ENCODE results near the gene RGS17.

RGS17 gene

DNA sequence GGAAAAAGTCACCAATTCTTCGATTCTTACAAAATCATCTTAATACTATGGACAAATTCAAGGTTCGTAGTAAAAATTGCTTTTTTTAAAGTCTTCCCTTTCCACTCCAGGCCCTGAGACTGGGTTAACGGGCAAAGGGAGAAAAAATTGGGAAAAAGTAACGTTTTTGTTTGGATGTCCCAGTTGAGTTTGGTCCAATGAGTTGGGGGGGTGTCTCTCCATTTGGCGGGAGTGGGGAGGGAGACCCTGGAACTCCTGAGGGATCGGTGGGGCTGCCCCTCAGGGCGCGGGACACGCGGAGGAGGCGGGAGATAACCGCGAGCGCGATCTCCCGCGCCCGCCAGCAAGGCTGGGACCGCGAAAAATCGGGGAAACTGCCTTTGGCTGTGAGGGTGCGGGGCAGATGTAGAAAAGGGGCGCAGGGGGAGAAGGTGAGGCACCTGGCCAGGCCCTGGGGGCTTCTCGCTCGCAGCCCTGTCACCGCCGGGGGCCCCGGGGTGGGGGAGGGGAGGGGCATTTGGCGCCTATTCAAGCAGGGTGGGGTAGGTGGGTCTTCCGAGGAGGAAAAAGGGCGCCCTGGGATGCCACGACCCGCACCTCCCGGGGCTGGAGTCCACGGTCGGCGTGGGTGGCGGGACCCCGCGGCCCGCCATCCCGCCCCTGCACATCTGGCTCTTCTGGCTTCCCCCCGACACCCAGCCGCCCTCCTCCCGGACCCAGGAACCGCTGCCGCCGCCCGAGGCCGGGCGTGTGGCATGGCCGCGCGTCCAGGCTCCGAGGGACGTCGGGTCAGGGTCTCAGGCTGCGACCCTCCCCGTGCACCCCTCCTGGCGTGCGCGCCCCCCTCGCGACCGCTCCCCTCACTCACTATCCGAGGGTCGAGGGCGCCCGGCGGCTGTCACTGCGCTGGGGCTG, 148.8 kb downstream of the RGS17 start (continued):
- TF ChIP-seq, protein P1, sequence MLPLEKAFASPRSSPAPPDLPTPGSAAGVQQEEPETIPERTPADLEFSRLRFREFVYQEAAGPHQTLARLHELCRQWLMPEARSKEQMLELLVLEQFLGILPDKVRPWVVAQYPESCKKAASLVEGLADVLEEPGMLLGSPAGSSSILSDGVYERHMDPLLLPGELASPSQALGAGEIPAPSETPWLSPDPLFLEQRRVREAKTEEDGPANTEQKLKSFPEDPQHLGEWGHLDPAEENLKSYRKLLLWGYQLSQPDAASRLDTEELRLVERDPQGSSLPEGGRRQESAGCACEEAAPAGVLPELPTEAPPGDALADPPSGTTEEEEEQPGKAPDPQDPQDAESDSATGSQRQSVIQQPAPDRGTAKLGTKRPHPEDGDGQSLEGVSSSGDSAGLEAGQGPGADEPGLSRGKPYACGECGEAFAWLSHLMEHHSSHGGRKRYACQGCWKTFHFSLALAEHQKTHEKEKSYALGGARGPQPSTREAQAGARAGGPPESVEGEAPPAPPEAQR (tag by site-specific recombination; IDR thresholded peaks at IDR 0.05): no peak
- TF ChIP-seq ZNF530 (tag by site-specific recombination; IDR thresholded peaks at IDR 0.05; ENCODE audit: low read depth) (no peak), ZNF16 (tag by site-specific recombination; IDR thresholded peaks at IDR 0.05; ENCODE audit: low read depth) (no peak), GFI1B (tag by site-specific recombination; IDR thresholded peaks at IDR 0.05) (no peak), ZNF114 (tag by site-specific recombination; IDR thresholded peaks at IDR 0.05) (no peak), ZNF302 (tag by site-specific recombination; IDR thresholded peaks at IDR 0.05; ENCODE audit: low read depth) (no peak), ZNF626 (tag by site-specific recombination; IDR thresholded peaks at IDR 0.05) (no peak), OSR2 (tag by site-specific recombination; IDR thresholded peaks at IDR 0.05) (no peak), SETDB1 (IDR thresholded peaks at IDR 0.05; ENCODE audit: insufficient read length, low read length) (no peak), GLIS2 (tag by site-specific recombination; IDR thresholded peaks at IDR 0.05) (peak; percentile 96), ZSCAN4 (tag by site-specific recombination; IDR thresholded peaks at IDR 0.05) (no peak), ZNF529 (tag by site-specific recombination; IDR thresholded peaks at IDR 0.05; ENCODE audit: insufficient replicate concordance) (no peak), ZNF37A (tag by site-specific recombination; IDR thresholded peaks at IDR 0.05) (no peak), ZNF48 (tag by site-specific recombination; IDR thresholded peaks at IDR 0.05) (no peak), ZNF362 (tag by site-specific recombination; IDR thresholded peaks at IDR 0.05) (no peak), ZNF112 (tag by site-specific recombination; IDR thresholded peaks at IDR 0.05) (no peak), HOXC10 (CRISPR knock-in tag; IDR thresholded peaks at IDR 0.05) (peak; percentile 96), ZNF473 (tag by site-specific recombination; IDR thresholded peaks at IDR 0.05) (no peak), ZNF146 (tag by site-specific recombination; IDR thresholded peaks at IDR 0.05) (no peak), ZNF843 (tag by site-specific recombination; IDR thresholded peaks at IDR 0.05) (no peak), RBAK (tag by site-specific recombination; IDR thresholded peaks at IDR 0.05) (no peak), GLI2 (tag by site-specific recombination; IDR thresholded peaks at IDR 0.05; ENCODE audit: borderline replicate concordance, low read depth) (no peak), KLF9 (tag by site-specific recombination; IDR thresholded peaks at IDR 0.05; ENCODE audit: low read depth) (no peak; the same call in 1 of the 2 replicates), ZBTB10 (tag by site-specific recombination; IDR thresholded peaks at IDR 0.05) (0 out of 2 replicates have a peak, but pooled peaks have one; percentile 29), ZBTB20 (tag by site-specific recombination; IDR thresholded peaks at IDR 0.05) (no peak), ZNF157 (tag by site-specific recombination; IDR thresholded peaks at IDR 0.05) (no peak), ZNF549 (tag by site-specific recombination; IDR thresholded peaks at IDR 0.05) (no peak), ZNF140 (tag by site-specific recombination; IDR thresholded peaks at IDR 0.05) (no peak), ELK4 (IDR thresholded peaks at IDR 0.05; ENCODE audit: borderline replicate concordance, low read depth, low read length) (no peak)
- TF ChIP-seq, protein P2, sequence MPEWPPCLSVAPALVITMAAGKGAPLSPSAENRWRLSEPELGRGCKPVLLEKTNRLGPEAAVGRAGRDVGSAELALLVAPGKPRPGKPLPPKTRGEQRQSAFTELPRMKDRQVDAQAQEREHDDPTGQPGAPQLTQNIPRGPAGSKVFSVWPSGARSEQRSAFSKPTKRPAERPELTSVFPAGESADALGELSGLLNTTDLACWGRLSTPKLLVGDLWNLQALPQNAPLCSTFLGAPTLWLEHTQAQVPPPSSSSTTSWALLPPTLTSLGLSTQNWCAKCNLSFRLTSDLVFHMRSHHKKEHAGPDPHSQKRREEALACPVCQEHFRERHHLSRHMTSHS (tag by site-specific recombination; IDR thresholded peaks at IDR 0.05): no peak
